Measurements from ENCODE around the gene LRBA. TPM values are rescaled to one million over a fixed set of nuclear protein-coding genes. Genes with fewer than 3 reads are reported as not detected.

Gene LRBA
- total and polyA plus RNA-seq, 2 donors (not counting 1 experiment from before 2014, with no cell fraction given) = 16.4 to 36.7 TPM

GRCh38 chr4:150949943-150950342 lies 65.1 kb downstream of the LRBA start:
- Histone ChIP-seq H3K36me3 (ENCODE audit: control insufficient read depth, insufficient read depth, low read length) (no peaks in the 10 kb centered on the region), H2AFZ (ENCODE audit: low read length) (no peak overlapping the region)

GRCh38 chr4:150949342-150949741 lies 65.7 kb downstream of the LRBA start:
- TF ChIP-seq CTCF (conservative IDR thresholded peaks at IDR 0.05 in 1 of 2, IDR thresholded peaks at IDR 0.05 in 1 of 2; ENCODE audit: low read depth in 1 of 2, low read length in 2 of 2) (no peak), EZH2 (IDR thresholded peaks at IDR 0.05; ENCODE audit: low read length, missing control alignments) (no peak)
- no peaks in the 10 kb centered on the region for H3K79me2 ChIP-seq (ENCODE audit: control insufficient read depth, insufficient read depth, low read length)
- H4K20me1 ChIP-seq (ENCODE audit: control insufficient read depth, extremely low read depth, insufficient read depth, low read length) = no peaks in the 10 kb centered on the region
- no peak overlapping the region for H3K9ac ChIP-seq (ENCODE audit: insufficient read depth, low read length)
- H2AFZ ChIP-seq (ENCODE audit: low read length) = no peak overlapping the region
- no peak overlapping the region for H3K4me2 ChIP-seq (ENCODE audit: extremely low read depth, insufficient read depth, low read length)
- H3K36me3 ChIP-seq (ENCODE audit: control insufficient read depth, insufficient read depth, low read length) = no peaks in the 10 kb centered on the region
- no peaks in the 10 kb centered on the region for H3K9me3 ChIP-seq (ENCODE audit: control insufficient read depth, insufficient read depth, low read depth, low read length)
- H3K27ac ChIP-seq (ENCODE audit: insufficient read depth, low read length) = no peak overlapping the region
- DNase-seq (ENCODE audit: low read depth in 2 of 2) = no peak
- no peaks in the 10 kb centered on the region for H3K27me3 ChIP-seq (ENCODE audit: control insufficient read depth, insufficient read depth, low read length)
- H3K4me1 ChIP-seq (ENCODE audit: control insufficient read depth, extremely low read depth, insufficient read depth, low read length) = no peaks in the 10 kb centered on the region
- no peak overlapping the region for H3K4me3 ChIP-seq (replicated peaks in 1 of 4; ENCODE audit: control extremely low read depth in 1 of 4, insufficient read depth in 1 of 4, low read depth in 3 of 4, low read length in 4 of 4)

More at GRCh38 chr4:150949943-150950342, 65.1 kb downstream of the LRBA start:
- TF ChIP-seq CTCF (conservative IDR thresholded peaks at IDR 0.05 in 1 of 2, IDR thresholded peaks at IDR 0.05 in 1 of 2; ENCODE audit: low read depth in 1 of 2, low read length in 2 of 2) (no peak), EZH2 (IDR thresholded peaks at IDR 0.05; ENCODE audit: low read length, missing control alignments) (no peak)
- no peak for DNase-seq (ENCODE audit: low read depth in 2 of 2)
- no peak overlapping the region for H3K4me2 ChIP-seq (ENCODE audit: extremely low read depth, insufficient read depth, low read length)
- H3K27me3 ChIP-seq (ENCODE audit: control insufficient read depth, insufficient read depth, low read length) = no peaks in the 10 kb centered on the region
- no peak overlapping the region for H3K9ac ChIP-seq (ENCODE audit: insufficient read depth, low read length)
- H4K20me1 ChIP-seq (ENCODE audit: control insufficient read depth, extremely low read depth, insufficient read depth, low read length) = no peaks in the 10 kb centered on the region
- no peak overlapping the region for H3K4me3 ChIP-seq (replicated peaks in 1 of 4; ENCODE audit: control extremely low read depth in 1 of 4, insufficient read depth in 1 of 4, low read depth in 3 of 4, low read length in 4 of 4)
- H3K27ac ChIP-seq (ENCODE audit: insufficient read depth, low read length) = no peak overlapping the region
- no peaks in the 10 kb centered on the region for H3K4me1 ChIP-seq (ENCODE audit: control insufficient read depth, extremely low read depth, insufficient read depth, low read length)
- H3K79me2 ChIP-seq (ENCODE audit: control insufficient read depth, insufficient read depth, low read length) = no peaks in the 10 kb centered on the region
- no peaks in the 10 kb centered on the region for H3K9me3 ChIP-seq (ENCODE audit: control insufficient read depth, insufficient read depth, low read depth, low read length)

GRCh38 chr4:150948710-150949109 lies 66.4 kb downstream of the LRBA start:
- H3K4me1 ChIP-seq (ENCODE audit: control insufficient read depth, extremely low read depth, insufficient read depth, low read length) = no peaks in the 10 kb centered on the region
- H3K27ac ChIP-seq (ENCODE audit: insufficient read depth, low read length) = no peak overlapping the region
- H3K27me3 ChIP-seq (ENCODE audit: control insufficient read depth, insufficient read depth, low read length) = no peaks in the 10 kb centered on the region
- H2AFZ ChIP-seq (ENCODE audit: low read length) = no peak overlapping the region
- H3K36me3 ChIP-seq (ENCODE audit: control insufficient read depth, insufficient read depth, low read length) = no peaks in the 10 kb centered on the region
- no peak overlapping the region for H3K4me3 ChIP-seq (replicated peaks in 1 of 4; ENCODE audit: control extremely low read depth in 1 of 4, insufficient read depth in 1 of 4, low read depth in 3 of 4, low read length in 4 of 4)
- H4K20me1 ChIP-seq (ENCODE audit: control insufficient read depth, extremely low read depth, insufficient read depth, low read length) = no peaks in the 10 kb centered on the region
- DNase-seq (ENCODE audit: low read depth in 2 of 2) = no peak
- no peaks in the 10 kb centered on the region for H3K9me3 ChIP-seq (ENCODE audit: control insufficient read depth, insufficient read depth, low read depth, low read length)
- no peak overlapping the region for H3K9ac ChIP-seq (ENCODE audit: insufficient read depth, low read length)
- no peak overlapping the region for H3K4me2 ChIP-seq (ENCODE audit: extremely low read depth, insufficient read depth, low read length)
- TF ChIP-seq CTCF (conservative IDR thresholded peaks at IDR 0.05 in 1 of 2, IDR thresholded peaks at IDR 0.05 in 1 of 2; ENCODE audit: low read depth in 1 of 2, low read length in 2 of 2) (no peak), EZH2 (IDR thresholded peaks at IDR 0.05; ENCODE audit: low read length, missing control alignments) (no peak)
- no peaks in the 10 kb centered on the region for H3K79me2 ChIP-seq (ENCODE audit: control insufficient read depth, insufficient read depth, low read length)

Data from fibroblast of lung (primary cell).